ENCODE results near the gene LYST. TPM values are rescaled to one million over a fixed set of nuclear protein-coding genes. Genes with fewer than 3 reads are reported as not detected.

LYST gene
- total RNA-seq, 2 experiments from 2014 or later, result 19.0 to 21.1 TPM

- CTCF ChIA-PET, result interaction anchor here (0.6 to 6.0 kb wide), 18 partner anchors 8 to 134 kb away, joined by 3 to 62 read pairs (median 4); no protein-coding TSS in a partner anchor
- no peak for DNase-seq
- peak overlapping the region; percentile 86 for H3K27ac Mint-ChIP-seq
- peak overlapping the region; percentile 91 for H3K4me3 Mint-ChIP-seq
- H3K4me1 Mint-ChIP-seq (ENCODE audit: low read depth), result peaks cover 43% of the 10 kb centered on the region
- peaks cover 1% of the 10 kb centered on the region for H3K36me3 Mint-ChIP-seq (ENCODE audit: low read depth)
- H3K9me3 Mint-ChIP-seq, result no peaks in the 10 kb centered on the region
- H3K27me3 Mint-ChIP-seq (ENCODE audit: low read depth), result no peaks in the 10 kb centered on the region
- intact Hi-C loops (cut with micrococcal nuclease), result loop anchor here (1.0 to 10.0 kb wide), 11 partner anchors 81 to 1458 kb away; partner anchors contain the start of genes IRF2BP2, LGALS8, MTR and TOMM20
Measured at GRCh38 chr1:235865565-235866204, 1.0 kb downstream of the LYST start.

GRCh38 chr1:235864931-235865525, 1.7 kb downstream of the LYST start:
- DNase-seq, result no peak
- Mint-ChIP-seq H3K27ac (peak overlapping the region; percentile 63), H3K4me1 (ENCODE audit: low read depth) (peaks cover 43% of the 10 kb centered on the region), H3K36me3 (ENCODE audit: low read depth) (peaks cover 1% of the 10 kb centered on the region), H3K27me3 (ENCODE audit: low read depth) (no peaks in the 10 kb centered on the region), H3K9me3 (no peaks in the 10 kb centered on the region), H3K4me3 (peak overlapping the region; percentile 58)
- intact Hi-C loops (cut with micrococcal nuclease), result loop anchor here (1.0 to 10.0 kb wide), 6 partner anchors 81 to 1458 kb away; partner anchors contain the start of genes IRF2BP2 and LGALS8
- CTCF ChIA-PET, result interaction anchor here (0.6 to 6.0 kb wide), 11 partner anchors 8 to 135 kb away, joined by 3 to 62 read pairs (median 5); no protein-coding TSS in a partner anchor

GRCh38 chr1:235864469-235864868, 2.2 kb downstream of the LYST start:
- peak overlapping the region; percentile 58 for H3K4me3 Mint-ChIP-seq
- H3K27ac Mint-ChIP-seq, result peak overlapping the region; percentile 19
- H3K36me3 Mint-ChIP-seq (ENCODE audit: low read depth), result peaks cover 1% of the 10 kb centered on the region
- H3K4me1 Mint-ChIP-seq (ENCODE audit: low read depth), result peaks cover 43% of the 10 kb centered on the region
- DNase-seq, result no peak
- intact Hi-C loops (cut with micrococcal nuclease), result loop anchor here (10.0 kb wide), 1 partner anchor 660 kb away; the partner anchor contains the start of gene LGALS8
- no peaks in the 10 kb centered on the region for H3K27me3 Mint-ChIP-seq (ENCODE audit: low read depth)
- CTCF ChIA-PET, result interaction anchor here (2.2 to 2.5 kb wide), 2 partner anchors 107 to 110 kb away, joined by 5 to 15 read pairs; no protein-coding TSS in a partner anchor
- no peaks in the 10 kb centered on the region for H3K9me3 Mint-ChIP-seq

DNA sequence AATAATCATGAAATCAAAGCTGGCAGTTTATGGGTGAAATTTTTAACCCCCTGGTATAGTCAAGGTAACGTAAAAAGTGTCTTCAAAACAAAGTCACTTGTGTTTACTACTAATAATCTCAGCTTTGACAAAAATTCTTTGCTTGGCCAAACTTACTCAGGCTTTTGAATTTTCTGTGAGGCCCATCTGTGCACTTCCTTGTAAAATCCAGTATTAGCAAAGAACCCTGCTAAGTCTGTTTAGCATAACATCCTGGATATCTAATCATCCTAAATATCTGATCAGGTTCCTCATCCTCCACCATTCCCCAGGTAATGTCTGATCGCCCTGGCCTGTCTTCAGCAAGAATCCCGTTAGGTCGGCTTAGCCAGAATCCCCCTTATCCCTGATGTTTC, 3.0 kb downstream of the LYST start:
- Mint-ChIP-seq H3K4me3 (peak overlapping the region; percentile 8), H3K4me1 (ENCODE audit: low read depth) (peaks cover 43% of the 10 kb centered on the region), H3K27me3 (ENCODE audit: low read depth) (no peaks in the 10 kb centered on the region), H3K9me3 (no peaks in the 10 kb centered on the region), H3K27ac (peak overlapping the region; percentile 74), H3K36me3 (ENCODE audit: low read depth) (peaks cover 1% of the 10 kb centered on the region)
- DNase-seq, result no peak
- intact Hi-C loops (cut with micrococcal nuclease), result loop anchor here (10.0 kb wide), 1 partner anchor 661 kb away; the partner anchor contains the start of gene LGALS8
- CTCF ChIA-PET, result interaction anchor here (2.5 kb wide), 1 partner anchor 108 kb away, joined by 15 read pairs; no protein-coding TSS in a partner anchor

DNA sequence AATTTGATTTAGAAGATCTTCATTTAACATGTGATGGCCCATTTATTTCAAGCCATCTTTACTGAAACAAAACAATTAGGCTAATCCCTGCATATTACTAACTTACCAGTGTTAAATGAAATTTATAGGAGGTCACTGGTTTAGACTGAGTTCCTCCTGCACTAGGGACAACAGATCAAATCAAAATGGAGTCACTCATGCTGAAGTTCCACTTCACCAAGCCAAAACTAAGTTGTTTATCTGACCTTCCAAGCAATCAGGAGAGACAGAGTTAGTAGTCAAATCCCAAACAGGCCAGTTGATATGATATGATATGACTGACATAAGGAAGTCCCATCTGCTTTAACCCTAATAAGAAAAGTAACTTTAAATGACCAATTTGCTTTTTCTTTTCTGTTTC, 4.8 kb downstream of the LYST start:
- peaks cover 1% of the 10 kb centered on the region for H3K36me3 Mint-ChIP-seq (ENCODE audit: low read depth)
- DNase-seq, result no peak
- H3K9me3 Mint-ChIP-seq, result no peaks in the 10 kb centered on the region
- intact Hi-C loops (cut with micrococcal nuclease), result loop anchor here (10.0 kb wide), 1 partner anchor 663 kb away; the partner anchor contains the start of gene LGALS8
- peaks cover 50% of the 10 kb centered on the region for H3K4me1 Mint-ChIP-seq (ENCODE audit: low read depth)
- CTCF ChIA-PET, result interaction anchor here (1.2 to 2.5 kb wide), 2 partner anchors 19 to 110 kb away, joined by 3 to 15 read pairs; no protein-coding TSS in a partner anchor
- no peaks in the 10 kb centered on the region for H3K27me3 Mint-ChIP-seq (ENCODE audit: low read depth)
- no peak overlapping the region for H3K27ac Mint-ChIP-seq
- H3K4me3 Mint-ChIP-seq, result no peak overlapping the region

DNA sequence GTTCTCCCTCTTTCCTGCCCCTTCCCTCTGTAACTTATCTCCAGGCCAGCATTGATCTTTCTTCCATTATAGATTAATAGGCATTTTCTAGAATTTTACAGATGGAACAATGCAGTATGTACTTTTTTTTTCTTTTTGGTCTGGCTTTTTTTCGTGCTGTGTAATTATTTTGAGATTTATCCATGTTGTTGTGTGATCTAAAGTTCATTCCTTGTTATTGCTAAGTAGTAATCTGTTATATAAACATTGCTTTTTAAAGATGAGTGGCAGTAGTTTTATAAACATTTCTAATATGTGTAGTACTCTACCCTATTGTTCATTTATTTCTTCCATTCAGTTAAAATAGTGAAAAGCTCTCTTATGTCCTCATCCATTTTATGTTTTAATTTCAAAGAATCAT, 5.9 kb downstream of the LYST start:
- CTCF ChIA-PET, result interaction anchor here (0.6 to 1.4 kb wide), 3 partner anchors 14 to 143 kb away, joined by 3 to 5 read pairs (median 3); no protein-coding TSS in a partner anchor
- H3K4me1 Mint-ChIP-seq (ENCODE audit: low read depth), result peaks cover 58% of the 10 kb centered on the region
- H3K27ac Mint-ChIP-seq, result no peak overlapping the region
- no peak overlapping the region for H3K4me3 Mint-ChIP-seq
- H3K27me3 Mint-ChIP-seq (ENCODE audit: low read depth), result no peaks in the 10 kb centered on the region
- no peaks in the 10 kb centered on the region for H3K9me3 Mint-ChIP-seq
- H3K36me3 Mint-ChIP-seq (ENCODE audit: low read depth), result peaks cover 1% of the 10 kb centered on the region
- intact Hi-C loops (cut with micrococcal nuclease), result loop anchor here (1.0 to 10.0 kb wide), 2 partner anchors 27 to 664 kb away; partner anchors contain the start of gene LGALS8
- DNase-seq, result no peak

GRCh38 chr1:235859789-235860188, 6.9 kb downstream of the LYST start:
- Mint-ChIP-seq H3K4me3 (no peak overlapping the region), H3K36me3 (ENCODE audit: low read depth) (peaks cover 1% of the 10 kb centered on the region), H3K9me3 (no peaks in the 10 kb centered on the region), H3K27ac (no peak overlapping the region), H3K4me1 (ENCODE audit: low read depth) (peaks cover 56% of the 10 kb centered on the region), H3K27me3 (ENCODE audit: low read depth) (no peaks in the 10 kb centered on the region)
- no peak for DNase-seq
- intact Hi-C loops (cut with micrococcal nuclease), result loop anchor here (1.0 to 10.0 kb wide), 4 partner anchors 9 to 665 kb away; partner anchors contain the start of gene LGALS8
- CTCF ChIA-PET, result interaction anchor here (1.1 to 1.4 kb wide), 2 partner anchors 13 to 112 kb away, joined by 3 to 6 read pairs; no protein-coding TSS in a partner anchor

DNA sequence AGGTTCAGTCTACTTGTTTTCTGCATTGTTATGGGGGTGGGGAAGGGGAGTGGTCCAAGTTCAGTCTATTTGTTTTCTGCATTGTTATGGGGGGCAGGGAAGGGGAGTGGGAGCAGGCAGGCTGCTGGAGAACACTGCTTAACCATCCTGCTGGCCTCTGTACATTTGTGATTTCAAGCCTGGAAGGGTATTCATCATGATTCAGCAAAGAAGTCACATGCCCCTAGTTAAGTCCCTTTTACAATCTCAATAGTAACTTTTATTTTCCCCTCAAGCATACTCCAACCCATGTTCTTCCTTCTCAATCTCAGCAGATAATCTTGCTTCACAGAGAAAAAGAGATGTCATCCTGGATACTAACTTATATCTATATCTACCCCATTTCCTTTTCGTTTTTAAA, 7.9 kb downstream of the LYST start:
- CTCF ChIA-PET, result interaction anchor here (1.9 kb wide), 1 partner anchor 16 kb away, joined by 9 read pairs; no protein-coding TSS in a partner anchor
- intact Hi-C loops (cut with micrococcal nuclease), result loop anchor here (1.0 kb wide), 2 partner anchors 10 to 141 kb away; no protein-coding TSS in a partner anchor
- H3K4me1 Mint-ChIP-seq (ENCODE audit: low read depth), result peaks cover 56% of the 10 kb centered on the region
- no peaks in the 10 kb centered on the region for H3K27me3 Mint-ChIP-seq (ENCODE audit: low read depth)
- H3K9me3 Mint-ChIP-seq, result no peaks in the 10 kb centered on the region
- H3K36me3 Mint-ChIP-seq (ENCODE audit: low read depth), result peaks cover 1% of the 10 kb centered on the region
- no peak overlapping the region for H3K27ac Mint-ChIP-seq
- no peak for DNase-seq
- no peak overlapping the region for H3K4me3 Mint-ChIP-seq

GRCh38 chr1:235857756-235858155, 8.9 kb downstream of the LYST start:
- peak overlapping the region; percentile 42 for H3K27ac Mint-ChIP-seq
- H3K36me3 Mint-ChIP-seq (ENCODE audit: low read depth), result peaks cover 1% of the 10 kb centered on the region
- H3K27me3 Mint-ChIP-seq (ENCODE audit: low read depth), result no peaks in the 10 kb centered on the region
- no peak for DNase-seq
- peaks cover 54% of the 10 kb centered on the region for H3K4me1 Mint-ChIP-seq (ENCODE audit: low read depth)
- no peaks in the 10 kb centered on the region for H3K9me3 Mint-ChIP-seq
- CTCF ChIA-PET, result interaction anchor here (0.7 to 2.0 kb wide), 7 partner anchors 8 to 218 kb away, joined by 3 to 9 read pairs (median 4); no protein-coding TSS in a partner anchor
- H3K4me3 Mint-ChIP-seq, result no peak overlapping the region
- intact Hi-C loops (cut with micrococcal nuclease), result loop anchor here (2.0 kb wide), 1 partner anchor 95 kb away; no protein-coding TSS in a partner anchor

GRCh38 chr1:235855811-235856429, 10.8 kb downstream of the LYST start:
- CTCF ChIA-PET, result interaction anchor here (0.6 to 1.0 kb wide), 3 partner anchors 10 to 197 kb away, joined by 3 to 4 read pairs (median 3); no protein-coding TSS in a partner anchor
- Mint-ChIP-seq H3K4me1 (ENCODE audit: low read depth) (peaks cover 54% of the 10 kb centered on the region), H3K27ac (no peak overlapping the region), H3K9me3 (no peaks in the 10 kb centered on the region), H3K36me3 (ENCODE audit: low read depth) (peaks cover 2% of the 10 kb centered on the region), H3K27me3 (ENCODE audit: low read depth) (no peaks in the 10 kb centered on the region), H3K4me3 (no peak overlapping the region)
- intact Hi-C loops (cut with micrococcal nuclease), result loop anchor here (1.0 to 2.0 kb wide), 2 partner anchors 8 to 97 kb away; no protein-coding TSS in a partner anchor
- DNase-seq, result no peak

DNA sequence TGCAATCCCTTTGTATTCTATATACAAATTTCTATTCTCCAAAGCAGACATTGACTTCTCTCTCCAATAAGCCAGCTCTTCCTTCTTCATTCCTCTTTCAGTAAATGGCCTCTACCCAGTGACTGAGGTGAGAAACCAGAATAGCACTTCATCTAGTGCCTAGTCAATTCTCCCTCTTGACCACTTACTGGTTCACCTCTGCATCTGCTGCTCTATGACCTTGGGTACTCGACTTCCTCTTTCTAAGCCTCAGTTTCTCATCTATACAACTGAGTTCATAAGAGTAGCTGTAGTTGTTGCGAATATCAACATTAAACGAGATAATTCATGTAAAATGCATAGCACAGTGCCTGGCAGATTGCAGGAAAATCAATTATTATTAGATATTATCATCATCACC, 12.4 kb downstream of the LYST start:
- H3K4me3 Mint-ChIP-seq, result no peak overlapping the region
- H3K36me3 Mint-ChIP-seq (ENCODE audit: low read depth), result peaks cover 2% of the 10 kb centered on the region
- H3K9me3 Mint-ChIP-seq, result no peaks in the 10 kb centered on the region
- DNase-seq, result no peak
- no peaks in the 10 kb centered on the region for H3K27me3 Mint-ChIP-seq (ENCODE audit: low read depth)
- CTCF ChIA-PET, result interaction anchor here (0.8 to 2.3 kb wide), 3 partner anchors 11 to 253 kb away, joined by 3 to 13 read pairs (median 7); no protein-coding TSS in a partner anchor
- intact Hi-C loops (cut with micrococcal nuclease), result no loop called here
- peaks cover 69% of the 10 kb centered on the region for H3K4me1 Mint-ChIP-seq (ENCODE audit: low read depth)
- H3K27ac Mint-ChIP-seq, result no peak overlapping the region

Measured in activated naive CD4-positive, alpha-beta T cell treated with anti-CD3 and anti-CD28 coated beads for 36 hours (primary cell).